Panc1 (cell line): ENCODE results near the gene GTF3C5. TPM values are rescaled to one million over a fixed set of nuclear protein-coding genes. Genes with fewer than 3 reads are reported as not detected.

ENCODE experiments used
- ATAC-seq: fragments of 200-7000 bp; cut with Tn5 transposase; 2 replicates; pipeline ENCODE4 v1.9.1; 2020; ENCODE audit warnings: mild to moderate bottlenecking, moderate library complexity
- BruUV-seq: library from RNA; stranded (reverse); fragments of 400-500 nt; replicated peaks from 2 replicates; lab custom pipeline; 2021; lab: Mats Ljungman, UMichigan
- CTCF ChIA-PET: fragments of 300-600 bp; sonication (Branson Sonifier 250); formaldehyde crosslinking; loops from one replicate; lab custom pipeline; 2022; ENCODE audit warnings: antibody characterized with exemption; lab: Charles Lee
- POLR2A ChIA-PET: fragments of 300-600 bp; sonication (Branson Sonifier 250); formaldehyde crosslinking; loops from one replicate; lab custom pipeline; 2022; ENCODE audit warnings: antibody characterized with exemption; lab: Charles Lee
- DNase-seq: peaks from one replicate; pipeline ENCODE4 v3.0.0-alpha.2; 2010; ENCODE audit warnings: low read depth, low spot score
- H3K27ac ChIP-seq: 2 replicates; pipeline ENCODE4 v1.5.1; 2011; ENCODE audit warnings: mild to moderate bottlenecking, low read length, inconsistent platforms
- H3K27me3 ChIP-seq: fragments of 200-500 bp; sonication (Bioruptor generic); 2 replicates; pipeline ENCODE4 v1.6.0; 2014; ENCODE audit warnings: low read length, inconsistent platforms; ENCODE audit not compliant: control insufficient read depth, insufficient read depth
- H3K36me3 ChIP-seq: fragments of 200-500 bp; sonication (Bioruptor generic); 2 replicates; pipeline ENCODE4 v1.5.1; 2014; ENCODE audit warnings: inconsistent platforms, mild to moderate bottlenecking, low read length, moderate library complexity; ENCODE audit not compliant: control insufficient read depth, insufficient read depth
- H3K4me1 ChIP-seq: 2 replicates; pipeline ENCODE4 v1.5.1; 2011; ENCODE audit warnings: inconsistent platforms, mild to moderate bottlenecking, low read length, moderate library complexity; ENCODE audit not compliant: control insufficient read depth, insufficient read depth
- H3K4me3 ChIP-seq, 2 experiments: 2 replicates each; pipeline ENCODE4 v1.5.1; 2011 to 2012; ENCODE audit warnings: low read depth in 2 of 2, low read length in 2 of 2, mild to moderate bottlenecking in 2 of 2, inconsistent platforms in 1 of 2, moderate library complexity in 1 of 2
- H3K9me3 ChIP-seq: fragments of 200-500 bp; sonication (Bioruptor generic); 2 replicates; pipeline ENCODE4 v1.5.1; 2014; ENCODE audit warnings: low read depth, mild to moderate bottlenecking, inconsistent platforms, low read length, moderate library complexity; ENCODE audit not compliant: control insufficient read depth, insufficient read depth
- CTCF ChIP-seq: fragments of 450-650 bp; IDR thresholded peaks from 2 replicates; pipeline ENCODE4 v1.5.1; 2017; ENCODE audit warnings: mild to moderate bottlenecking
- POLR2AphosphoS5 ChIP-seq: IDR thresholded peaks from 2 replicates; pipeline ENCODE4 v1.6.1; 2012; ENCODE audit warnings: mild to moderate bottlenecking, low read depth, low read length, moderate library complexity
- REST ChIP-seq, 2 experiments: IDR thresholded peaks; 2 replicates each; pipeline ENCODE4 v1.6.1; 2011 to 2012; ENCODE audit warnings: low read depth in 2 of 2, control low read depth in 1 of 2, low read length in 1 of 2, mild to moderate bottlenecking in 1 of 2, moderate library complexity in 1 of 2; ENCODE audit not compliant: insufficient read depth in 1 of 2
- SIN3A ChIP-seq: IDR thresholded peaks from 2 replicates; pipeline ENCODE4 v1.6.1; 2012; ENCODE audit warnings: low read depth, mild to moderate bottlenecking, low read length, moderate library complexity, borderline replicate concordance; ENCODE audit not compliant: insufficient read depth
- TCF7L2 ChIP-seq: IDR thresholded peaks from 2 replicates; pipeline ENCODE4 v1.6.1; 2011; ENCODE audit warnings: mild to moderate bottlenecking, low read depth, low read length, inconsistent platforms
- in situ Hi-C: cut with HindIII; loops from 2 replicates; pipeline ENCODE4 v1.10.0; 2016; ENCODE audit warnings: low sequenced_read_pairs, low pct_unique_long_range_greater_than_20kb
- intact Hi-C: fragments of 100-400 bp; cut with micrococcal nuclease; formaldehyde crosslinking; loops from one replicate; pipeline ENCODE4 v1.10.0; 2022; ENCODE audit not compliant: unreplicated experiment
- total RNA-seq: library from RNA; stranded (reverse); gene quantifications from one replicate; pipeline ENCODE4 v1.2.1, GENCODE V29; 2021; ENCODE audit not compliant: unreplicated experiment

The GTF3C5 gene
- total RNA-seq, 1 experiment from 2014 or later = 47.7 TPM

- Histone ChIP-seq H3K27ac (no peak overlapping the region), H3K4me3 (no peak overlapping the region), H3K4me1 (no peaks in the 10 kb centered on the region), H3K9me3 (no peaks in the 10 kb centered on the region), H3K36me3 (no peaks in the 10 kb centered on the region), H3K27me3 (no peaks in the 10 kb centered on the region)
- no peak for TF ChIP-seq SIN3A
- no peak for TF ChIP-seq REST (IDR thresholded peaks at IDR 0.05; ENCODE audit: insufficient read depth in 1 of 2, low read depth in 2 of 2, low read length in 1 of 2)
- no peak for TF ChIP-seq TCF7L2
- no peak for TF ChIP-seq CTCF
- no peak for TF ChIP-seq POLR2AphosphoS5
- no TSS peak for BruUV-seq
- ATAC-seq (no peak), DNase-seq (no peak)
- CTCF ChIA-PET = no interaction called here
- in situ Hi-C loops (no loop called here), intact Hi-C loops (no loop called here)
- POLR2A ChIA-PET = no interaction called here
These were observed 27.1 kb upstream of the GTF3C5 start for GRCh38 chr9:133003671-133004090.

- BruUV-seq = no TSS peak
- Histone ChIP-seq H3K9me3 (no peaks in the 10 kb centered on the region), H3K4me1 (no peaks in the 10 kb centered on the region), H3K27ac (no peak overlapping the region), H3K4me3 (no peak overlapping the region), H3K27me3 (no peaks in the 10 kb centered on the region), H3K36me3 (no peaks in the 10 kb centered on the region)
- TF ChIP-seq REST (IDR thresholded peaks at IDR 0.05; ENCODE audit: insufficient read depth in 1 of 2, low read depth in 2 of 2, low read length in 1 of 2) = no peak
- TF ChIP-seq CTCF = no peak
- TF ChIP-seq TCF7L2 = no peak
- TF ChIP-seq SIN3A = no peak
- no peak for TF ChIP-seq POLR2AphosphoS5
- in situ Hi-C loops (no loop called here), intact Hi-C loops (no loop called here)
- DNase-seq (no peak), ATAC-seq (no peak)
- ChIA-PET POLR2A (no interaction called here), CTCF (interaction anchor here (0.5 kb wide), 1 partner anchor 418 kb away, joined by 12 read pairs; no protein-coding TSS in a partner anchor)
These were observed 26.5 kb upstream of the GTF3C5 start for GRCh38 chr9:133004091-133004998.
